Natural killer cell (primary cell): ENCODE results near the gene GABARAPL1. TPM values are rescaled to one million over a fixed set of nuclear protein-coding genes. Genes with fewer than 3 reads are reported as not detected.
"Not testable (repeated sequence)": the region's sequence is repeated elsewhere in the genome, so short reads cannot be mapped to it uniquely, and the experiment has no call there.

Experiments
- ATAC-seq, 3 donors: fragments of 150-1000 bp in 2 of 3; fragments of 200-7000 bp in 1 of 3; cut with Tn5 transposase; 1 replicate in 1 of 3; 2 replicates in 2 of 3; pipeline ENCODE4 v1.10.0; 2021; ENCODE audit warnings: mild to moderate bottlenecking in 2 of 3, moderate library complexity in 2 of 3
- DNase-seq, 2 donors: peaks; one replicate each; pipeline versions ENCODE4 v3.0.0 to v3.0.0-alpha.2; 2013 to 2021; ENCODE audit warnings: mixed read lengths in 1 of 2
- H3K27ac ChIP-seq: one replicate; pipeline ENCODE4 v1.5.1; 2013; ENCODE audit warnings: mild to moderate bottlenecking, low read length
- H3K27me3 ChIP-seq: one replicate; pipeline ENCODE4 v1.6.1; 2013; ENCODE audit warnings: low read length; ENCODE audit not compliant: control insufficient read depth, insufficient read depth
- H3K36me3 ChIP-seq: one replicate; pipeline ENCODE4 v1.6.1; 2013; ENCODE audit warnings: low read length; ENCODE audit not compliant: control insufficient read depth, insufficient read depth
- H3K4me1 ChIP-seq: one replicate; pipeline ENCODE4 v1.6.1; 2013; ENCODE audit warnings: low read length; ENCODE audit not compliant: control insufficient read depth, insufficient read depth
- H3K4me3 ChIP-seq: one replicate; pipeline ENCODE4 v1.5.1; 2013; ENCODE audit warnings: low read length
- H3K9me3 ChIP-seq: one replicate; pipeline ENCODE4 v1.6.1; 2013; ENCODE audit warnings: low read length; ENCODE audit not compliant: control insufficient read depth, insufficient read depth
- H3K27ac Mint-ChIP-seq, 2 donors: one replicate each; pipeline ENCODE4 v1.8.0; 2022; ENCODE audit warnings: mild to moderate bottlenecking in 2 of 2, mixed read lengths in 2 of 2, moderate library complexity in 1 of 2
- H3K27me3 Mint-ChIP-seq, 2 donors: one replicate each; pipeline ENCODE4 v1.8.0; 2022; ENCODE audit warnings: low read depth in 2 of 2, mixed read lengths in 2 of 2
- H3K36me3 Mint-ChIP-seq: one replicate; pipeline ENCODE4 v1.8.0; 2022; ENCODE audit warnings: mixed read lengths
- H3K4me1 Mint-ChIP-seq, 2 donors: one replicate each; pipeline ENCODE4 v1.8.0; 2022; ENCODE audit warnings: mixed read lengths in 2 of 2
- H3K4me3 Mint-ChIP-seq: one replicate; pipeline ENCODE4 v1.8.0; 2022; ENCODE audit warnings: mild to moderate bottlenecking, moderate library complexity, mixed read lengths
- H3K9me3 Mint-ChIP-seq, 2 donors: one replicate each; pipeline ENCODE4 v1.8.0; 2022; ENCODE audit warnings: mixed read lengths in 2 of 2
- whole genome bisulfite sequencing: methylation state at CpG from one replicate; pipeline ENCODE4 v1.1.7; 2013; ENCODE audit warnings: missing lambda C conversion rate; ENCODE audit not compliant: insufficient coverage; 5-methylcytosine and 5-hydroxymethylcytosine counted together
- intact Hi-C: fragments of 100-400 bp; cut with micrococcal nuclease; formaldehyde crosslinking; loops from one replicate; pipeline ENCODE4 v1.14.2; 2022
- total RNA-seq, 4 donors: library from RNA; stranded (reverse); fragments of 120-200 nt in 1 of 4; gene quantifications; one replicate each; pipeline versions ENCODE4 v1.2.3 to v1.2.4, GENCODE V29; 2013 to 2022
- TF ChIP-seq, protein P1 (sequence below): fragments of 200-600 bp; IDR thresholded peaks from one replicate; pipeline ENCODE4 v1.8.0; 2022; ENCODE audit warnings: antibody characterized with exemption

Gene GABARAPL1
- total RNA-seq, 3 donors from 2014 or later (not counting 1 experiment from before 2014, with no cell fraction given) = 157 to 233 (median 160) TPM

DNA sequence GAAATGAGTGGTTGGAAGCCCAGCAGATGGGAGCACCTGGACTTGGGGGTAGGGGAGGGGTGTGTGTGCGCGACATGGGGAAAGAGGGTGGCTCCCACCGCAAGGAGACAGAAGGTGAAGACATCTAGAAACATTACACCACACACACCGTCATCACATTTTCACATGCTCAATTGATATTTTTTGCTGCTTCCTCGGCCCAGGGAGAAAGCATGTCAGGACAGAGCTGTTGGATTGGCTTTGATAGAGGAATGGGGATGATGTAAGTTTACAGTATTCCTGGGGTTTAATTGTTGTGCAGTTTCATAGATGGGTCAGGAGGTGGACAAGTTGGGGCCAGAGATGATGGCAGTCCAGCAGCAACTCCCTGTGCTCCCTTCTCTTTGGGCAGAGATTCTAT, 9.2 kb downstream of the GABARAPL1 start:
- ATAC-seq (no peak), DNase-seq (no peak)
- Histone ChIP-seq H3K9me3 (no peaks in the 10 kb centered on the region), H3K36me3 (peaks cover 47% of the 10 kb centered on the region), H3K4me3 (no peak overlapping the region), H3K4me1 (no peaks in the 10 kb centered on the region), H3K27me3 (no peaks in the 10 kb centered on the region), H3K27ac (no peak overlapping the region)
- TF ChIP-seq, protein P1, sequence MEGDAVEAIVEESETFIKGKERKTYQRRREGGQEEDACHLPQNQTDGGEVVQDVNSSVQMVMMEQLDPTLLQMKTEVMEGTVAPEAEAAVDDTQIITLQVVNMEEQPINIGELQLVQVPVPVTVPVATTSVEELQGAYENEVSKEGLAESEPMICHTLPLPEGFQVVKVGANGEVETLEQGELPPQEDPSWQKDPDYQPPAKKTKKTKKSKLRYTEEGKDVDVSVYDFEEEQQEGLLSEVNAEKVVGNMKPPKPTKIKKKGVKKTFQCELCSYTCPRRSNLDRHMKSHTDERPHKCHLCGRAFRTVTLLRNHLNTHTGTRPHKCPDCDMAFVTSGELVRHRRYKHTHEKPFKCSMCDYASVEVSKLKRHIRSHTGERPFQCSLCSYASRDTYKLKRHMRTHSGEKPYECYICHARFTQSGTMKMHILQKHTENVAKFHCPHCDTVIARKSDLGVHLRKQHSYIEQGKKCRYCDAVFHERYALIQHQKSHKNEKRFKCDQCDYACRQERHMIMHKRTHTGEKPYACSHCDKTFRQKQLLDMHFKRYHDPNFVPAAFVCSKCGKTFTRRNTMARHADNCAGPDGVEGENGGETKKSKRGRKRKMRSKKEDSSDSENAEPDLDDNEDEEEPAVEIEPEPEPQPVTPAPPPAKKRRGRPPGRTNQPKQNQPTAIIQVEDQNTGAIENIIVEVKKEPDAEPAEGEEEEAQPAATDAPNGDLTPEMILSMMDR = no peak
- WGBS = 100% methylated on average over 1 of the region's 5 CpGs
- intact Hi-C loops = no loop called here
- H3K27ac Mint-ChIP-seq = no peak overlapping the region
- peaks cover 25% of the 10 kb centered on the region for H3K36me3 Mint-ChIP-seq
- no peaks in the 10 kb centered on the region for H3K9me3 Mint-ChIP-seq
- H3K4me3 Mint-ChIP-seq = no peak overlapping the region
- no peaks in the 10 kb centered on the region for H3K27me3 Mint-ChIP-seq
- H3K4me1 Mint-ChIP-seq = peaks cover 11 to 13% of the 10 kb centered on the region in 2 donors

DNA sequence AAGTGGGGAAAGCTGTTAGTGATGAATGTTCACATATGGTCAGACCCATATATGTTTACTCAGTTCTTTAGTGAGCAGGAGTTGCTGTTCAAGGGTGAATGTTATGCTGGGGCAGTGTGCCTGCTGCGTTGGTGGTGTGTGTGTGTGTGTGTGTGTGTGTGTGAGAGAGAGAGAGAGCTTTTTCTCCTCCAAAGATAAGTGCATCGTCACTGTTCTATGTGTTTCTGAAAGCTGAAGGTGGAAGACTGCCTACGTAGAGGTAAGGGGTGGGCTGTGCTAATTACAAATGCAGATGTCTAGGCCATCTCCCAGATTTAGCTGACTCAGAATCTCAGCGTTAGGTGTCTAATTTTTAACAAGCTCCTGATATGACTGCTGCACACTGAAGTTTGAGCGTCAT, 10.5 kb downstream of the GABARAPL1 start:
- 85% methylated on average over 5 of the region's 5 CpGs for WGBS
- no peaks in the 10 kb centered on the region for H3K4me1 ChIP-seq
- peak overlapping the region in 1 of 2 donors; percentile 4 for H3K27ac Mint-ChIP-seq
- H3K27me3 Mint-ChIP-seq = no peaks in the 10 kb centered on the region
- peaks cover 25% of the 10 kb centered on the region for H3K36me3 Mint-ChIP-seq
- no peak overlapping the region for H3K4me3 Mint-ChIP-seq
- DNase-seq (no peak), ATAC-seq (peak in 1 of 3 donors; percentile 15)
- no peaks in the 10 kb centered on the region for H3K27me3 ChIP-seq
- TF ChIP-seq, protein P1 = no peak
- no peaks in the 10 kb centered on the region for H3K9me3 Mint-ChIP-seq
- no peaks in the 10 kb centered on the region for H3K9me3 ChIP-seq
- no peak overlapping the region for H3K27ac ChIP-seq
- intact Hi-C loops = no loop called here
- no peak overlapping the region for H3K4me3 ChIP-seq
- peaks cover 44% of the 10 kb centered on the region for H3K36me3 ChIP-seq
- peaks cover 12 to 13% of the 10 kb centered on the region in 2 donors for H3K4me1 Mint-ChIP-seq

DNA sequence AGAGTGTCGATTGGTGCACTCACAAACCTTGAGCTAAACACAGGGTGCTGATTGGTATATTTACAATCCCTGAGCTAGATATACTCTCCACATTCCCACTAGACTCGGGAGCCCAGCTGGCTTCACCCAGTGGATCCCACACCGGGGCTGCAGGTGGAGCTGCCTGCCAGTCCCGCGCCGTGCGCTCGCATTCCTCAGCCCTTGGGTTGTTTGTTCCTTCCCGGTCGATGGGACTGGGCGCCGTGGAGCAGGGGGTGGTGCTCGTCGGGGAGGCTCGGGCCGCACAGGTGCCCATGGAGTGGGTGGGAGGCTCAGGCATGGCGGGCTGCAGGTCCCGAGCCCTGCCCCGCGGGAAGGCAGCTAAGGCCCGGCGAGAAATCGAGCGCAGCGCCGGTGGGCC, 12.7 kb downstream of the GABARAPL1 start:
- Mint-ChIP-seq H3K36me3 (peaks cover 22% of the 10 kb centered on the region), H3K4me1 (peaks cover 12 to 13% of the 10 kb centered on the region in 2 donors)
- H3K4me3 Mint-ChIP-seq, H3K9me3 Mint-ChIP-seq, DNase-seq, ATAC-seq, H3K4me3 ChIP-seq, intact Hi-C loops, H3K27me3 ChIP-seq, H3K9me3 ChIP-seq, H3K4me1 ChIP-seq, H3K27ac Mint-ChIP-seq, H3K27me3 Mint-ChIP-seq, H3K27ac ChIP-seq: not testable (repeated sequence)
- peaks cover 36% of the 10 kb centered on the region for H3K36me3 ChIP-seq
- 95% methylated on average over 16 of the region's 26 CpGs for WGBS

DNA sequence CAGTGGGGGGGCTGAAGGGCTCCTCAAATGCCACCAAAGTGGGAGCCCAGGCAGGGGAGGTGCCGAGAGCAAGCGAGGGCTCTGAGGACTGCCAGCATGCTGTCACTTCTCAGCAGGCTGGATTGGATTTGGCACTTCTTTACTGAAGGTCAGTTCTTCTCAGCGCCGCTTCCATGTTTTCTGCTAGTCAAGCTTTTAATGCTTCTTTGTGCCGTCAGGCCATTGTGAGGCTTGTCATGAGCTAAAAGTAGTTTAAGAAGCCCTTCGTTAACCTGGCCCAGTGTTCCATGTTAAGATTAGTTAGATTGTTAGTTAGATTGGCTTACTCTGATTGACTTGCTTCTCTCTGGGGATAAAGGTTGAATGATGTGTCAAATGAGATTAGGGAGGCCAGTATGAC, 13.4 kb downstream of the GABARAPL1 start:
- Mint-ChIP-seq H3K4me3 (no peak overlapping the region), H3K9me3 (no peaks in the 10 kb centered on the region), H3K4me1 (peaks cover 12 to 13% of the 10 kb centered on the region in 2 donors), H3K27ac (peak overlapping the region in 1 of 2 donors; percentile 3), H3K36me3 (peaks cover 15% of the 10 kb centered on the region), H3K27me3 (no peaks in the 10 kb centered on the region)
- no peaks in the 10 kb centered on the region for H3K27me3 ChIP-seq
- H3K9me3 ChIP-seq = no peaks in the 10 kb centered on the region
- H3K4me1 ChIP-seq = no peaks in the 10 kb centered on the region
- WGBS = 96% methylated on average over 6 of the region's 6 CpGs
- no peak overlapping the region for H3K27ac ChIP-seq
- intact Hi-C loops = no loop called here
- TF ChIP-seq, protein P1 = no peak
- ATAC-seq = no peak
- no peak overlapping the region for H3K4me3 ChIP-seq
- peaks cover 29% of the 10 kb centered on the region for H3K36me3 ChIP-seq
- DNase-seq = no peak
